Fibroblast of lung (primary cell): ENCODE results near the gene NKAIN4. TPM values are rescaled to one million over a fixed set of nuclear protein-coding genes. Genes with fewer than 3 reads are reported as not detected.

ENCODE experiments used
- DNase-seq, 2 donors: peaks; one replicate each; pipeline versions ENCODE4 v3.0.0 to v3.0.0-alpha.2; 2010; ENCODE audit warnings: low read depth in 2 of 2
- H2AFZ ChIP-seq: 2 replicates; pipeline ENCODE4 v1.5.1; 2012; ENCODE audit warnings: low read length, control low read depth, inconsistent platforms
- H3K27ac ChIP-seq: 2 replicates; pipeline ENCODE4 v1.5.1; 2011; ENCODE audit warnings: low read length, control low read depth; ENCODE audit not compliant: insufficient read depth
- H3K27me3 ChIP-seq: 2 replicates; pipeline ENCODE4 v1.5.1; 2011; ENCODE audit warnings: mild to moderate bottlenecking, low read length; ENCODE audit not compliant: control insufficient read depth, insufficient read depth
- H3K36me3 ChIP-seq: 2 replicates; pipeline ENCODE4 v1.5.1; 2011; ENCODE audit warnings: low read length; ENCODE audit not compliant: control insufficient read depth, insufficient read depth
- H3K4me1 ChIP-seq: 2 replicates; pipeline ENCODE4 v1.5.1; 2011; ENCODE audit warnings: low read length; ENCODE audit not compliant: control insufficient read depth, insufficient read depth; ENCODE audit errors: extremely low read depth
- H3K4me2 ChIP-seq: 2 replicates; pipeline ENCODE4 v1.5.1; 2011; ENCODE audit warnings: low read length, control low read depth; ENCODE audit not compliant: insufficient read depth; ENCODE audit errors: extremely low read depth
- H3K4me3 ChIP-seq, 4 experiments: fragments of 200-600 bp in 1 of 4; sonication (generic) in 1 of 4; replicated peaks in 1 of 4; 2 replicates each; pipeline ENCODE4 v1.5.1; 2011 to 2016; ENCODE audit warnings: low read length in 4 of 4, low read depth in 3 of 4, mild to moderate bottlenecking in 3 of 4, control low read depth in 2 of 4, inconsistent platforms in 1 of 4, mixed read lengths in 1 of 4; ENCODE audit not compliant: insufficient read depth in 1 of 4; ENCODE audit errors: control extremely low read depth in 1 of 4
- H3K79me2 ChIP-seq: 2 replicates; pipeline ENCODE4 v1.5.1; 2012; ENCODE audit warnings: mild to moderate bottlenecking, low read length, inconsistent platforms; ENCODE audit not compliant: control insufficient read depth, insufficient read depth
- H3K9ac ChIP-seq: 2 replicates; pipeline ENCODE4 v1.5.1; 2011; ENCODE audit warnings: mild to moderate bottlenecking, low read length, control low read depth; ENCODE audit not compliant: insufficient read depth
- H3K9me3 ChIP-seq: 2 replicates; pipeline ENCODE4 v1.5.1; 2012; ENCODE audit warnings: low read depth, low read length; ENCODE audit not compliant: control insufficient read depth, insufficient read depth
- H4K20me1 ChIP-seq: 2 replicates; pipeline ENCODE4 v1.5.1; 2011; ENCODE audit warnings: low read length; ENCODE audit not compliant: control insufficient read depth, insufficient read depth; ENCODE audit errors: extremely low read depth
- CTCF ChIP-seq, 2 donors: IDR thresholded peaks in 1 of 2; conservative IDR thresholded peaks in 1 of 2; 1 replicate in 1 of 2; 2 replicates in 1 of 2; pipeline ENCODE4 v1.5.1; 2011 to 2012; ENCODE audit warnings: low read length in 2 of 2, control low read depth in 1 of 2, inconsistent platforms in 1 of 2, low read depth in 1 of 2, mild to moderate bottlenecking in 1 of 2
- EZH2 ChIP-seq: IDR thresholded peaks from 2 replicates; pipeline ENCODE4 v1.5.1; 2012; ENCODE audit warnings: low read length, control low read depth, mild to moderate bottlenecking; ENCODE audit errors: missing control alignments
- polyA plus RNA-seq, 2 donors: library from polyadenylated mRNA; depleted of rRNA in 1 of 2; stranded (reverse) in 1 of 2; unstranded in 1 of 2; fragments of >200 nt; gene quantifications; 2 replicates each; pipeline ENCODE4 v1.2.1, GENCODE V29; 2011 to 2012; ENCODE audit warnings: missing spikeins in 1 of 2
- total RNA-seq: library from RNA; depleted of rRNA; stranded (reverse); fragments of >200 nt; gene quantifications from 2 replicates; pipeline ENCODE4 v1.2.1, GENCODE V29; 2014

NKAIN4 gene
- total and polyA plus RNA-seq, 2 donors (not counting 1 experiment from before 2014, with no cell fraction given) = not detected

DNA sequence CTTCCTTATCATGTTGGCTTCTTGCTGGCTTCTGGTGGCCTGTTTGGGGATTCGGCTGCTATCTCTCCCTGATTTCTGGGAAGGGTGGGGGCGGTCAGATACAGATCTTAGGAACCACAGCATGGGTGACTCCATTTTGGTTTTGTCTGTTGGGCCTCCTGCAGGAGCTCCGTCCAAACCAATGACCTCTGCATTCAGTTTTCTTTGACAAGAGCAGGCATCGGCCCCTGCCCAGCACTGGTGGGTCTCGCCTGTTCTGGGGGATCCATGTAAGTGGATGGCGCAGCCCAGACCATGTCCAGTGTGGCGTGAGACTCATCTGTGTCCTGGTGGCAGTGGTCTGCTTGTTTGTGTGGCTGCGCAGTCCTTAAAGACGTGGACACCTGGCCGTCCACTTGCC is 9.7 kb upstream of the NKAIN4 start:
- Histone ChIP-seq H3K27ac (no peak overlapping the region), H3K9me3 (no peaks in the 10 kb centered on the region), H3K4me3 (no peak overlapping the region), H2AFZ (no peak overlapping the region), H3K4me1 (no peaks in the 10 kb centered on the region), H3K79me2 (no peaks in the 10 kb centered on the region), H3K27me3 (peaks cover 30% of the 10 kb centered on the region), H4K20me1 (no peaks in the 10 kb centered on the region), H3K36me3 (no peaks in the 10 kb centered on the region), H3K4me2 (no peak overlapping the region), H3K9ac (no peak overlapping the region)
- TF ChIP-seq CTCF (conservative IDR thresholded peaks at IDR 0.05 in 1 of 2, IDR thresholded peaks at IDR 0.05 in 1 of 2; ENCODE audit: low read depth in 1 of 2, low read length in 2 of 2) = no peak
- TF ChIP-seq EZH2 = no peak
- DNase-seq = peak in 1 of 2 donors; percentile 30

DNA sequence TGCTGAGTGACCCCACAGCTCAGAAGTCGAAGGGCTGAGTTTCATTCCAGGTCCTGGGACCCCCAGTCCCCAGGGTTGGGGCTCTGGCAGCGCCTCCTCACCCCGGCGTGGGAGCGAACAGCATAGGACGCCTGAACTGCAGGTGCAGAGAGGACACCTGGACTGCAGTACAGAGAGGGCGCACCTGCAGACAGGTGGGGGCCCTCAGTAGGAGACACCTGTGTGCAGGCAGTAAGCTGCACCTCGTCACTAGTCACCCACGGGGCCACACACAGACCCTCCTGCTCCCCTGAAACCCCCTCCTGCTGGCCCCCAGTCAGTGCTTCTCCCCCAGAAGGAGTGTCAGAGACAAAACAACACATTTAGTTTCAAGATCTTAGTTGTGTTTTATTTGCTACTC is 8.6 kb upstream of the NKAIN4 start:
- Histone ChIP-seq H4K20me1 (no peaks in the 10 kb centered on the region), H3K9ac (no peak overlapping the region), H3K4me2 (no peak overlapping the region), H3K27ac (no peak overlapping the region), H2AFZ (no peak overlapping the region), H3K36me3 (no peaks in the 10 kb centered on the region), H3K4me3 (no peak overlapping the region), H3K4me1 (no peaks in the 10 kb centered on the region), H3K9me3 (no peaks in the 10 kb centered on the region), H3K79me2 (no peaks in the 10 kb centered on the region), H3K27me3 (peaks cover 34% of the 10 kb centered on the region)
- TF ChIP-seq CTCF (conservative IDR thresholded peaks at IDR 0.05 in 1 of 2, IDR thresholded peaks at IDR 0.05 in 1 of 2; ENCODE audit: low read depth in 1 of 2, low read length in 2 of 2) (no peak), EZH2 (no peak)
- no peak for DNase-seq

- Histone ChIP-seq H3K27ac (no peak overlapping the region), H3K9me3 (no peaks in the 10 kb centered on the region), H3K4me3 (no peak overlapping the region), H3K4me2 (no peak overlapping the region), H3K79me2 (no peaks in the 10 kb centered on the region), H3K36me3 (no peaks in the 10 kb centered on the region), H3K27me3 (peaks cover 36% of the 10 kb centered on the region), H3K4me1 (no peaks in the 10 kb centered on the region), H3K9ac (no peak overlapping the region), H4K20me1 (no peaks in the 10 kb centered on the region), H2AFZ (no peak overlapping the region)
- TF ChIP-seq CTCF (conservative IDR thresholded peaks at IDR 0.05 in 1 of 2, IDR thresholded peaks at IDR 0.05 in 1 of 2; ENCODE audit: low read depth in 1 of 2, low read length in 2 of 2) (no peak), EZH2 (peak; percentile 14)
- DNase-seq = no peak
Measured at GRCh38 chr20:63261795-63262528, 7.7 kb upstream of the NKAIN4 start.
